ENCODE results near the gene CFAP65. TPM values are rescaled to one million over a fixed set of nuclear protein-coding genes. Genes with fewer than 3 reads are reported as not detected.
A peak's percentile ranks its signal among the peaks of the same experiment; 100 is the strongest.

CFAP65 gene
- total and polyA plus RNA-seq, 2 of the 13 experiments (the other 11 are each of a cell fraction or from before 2014, with no cell fraction given), result 0.05 TPM; not detected in 1

DNA sequence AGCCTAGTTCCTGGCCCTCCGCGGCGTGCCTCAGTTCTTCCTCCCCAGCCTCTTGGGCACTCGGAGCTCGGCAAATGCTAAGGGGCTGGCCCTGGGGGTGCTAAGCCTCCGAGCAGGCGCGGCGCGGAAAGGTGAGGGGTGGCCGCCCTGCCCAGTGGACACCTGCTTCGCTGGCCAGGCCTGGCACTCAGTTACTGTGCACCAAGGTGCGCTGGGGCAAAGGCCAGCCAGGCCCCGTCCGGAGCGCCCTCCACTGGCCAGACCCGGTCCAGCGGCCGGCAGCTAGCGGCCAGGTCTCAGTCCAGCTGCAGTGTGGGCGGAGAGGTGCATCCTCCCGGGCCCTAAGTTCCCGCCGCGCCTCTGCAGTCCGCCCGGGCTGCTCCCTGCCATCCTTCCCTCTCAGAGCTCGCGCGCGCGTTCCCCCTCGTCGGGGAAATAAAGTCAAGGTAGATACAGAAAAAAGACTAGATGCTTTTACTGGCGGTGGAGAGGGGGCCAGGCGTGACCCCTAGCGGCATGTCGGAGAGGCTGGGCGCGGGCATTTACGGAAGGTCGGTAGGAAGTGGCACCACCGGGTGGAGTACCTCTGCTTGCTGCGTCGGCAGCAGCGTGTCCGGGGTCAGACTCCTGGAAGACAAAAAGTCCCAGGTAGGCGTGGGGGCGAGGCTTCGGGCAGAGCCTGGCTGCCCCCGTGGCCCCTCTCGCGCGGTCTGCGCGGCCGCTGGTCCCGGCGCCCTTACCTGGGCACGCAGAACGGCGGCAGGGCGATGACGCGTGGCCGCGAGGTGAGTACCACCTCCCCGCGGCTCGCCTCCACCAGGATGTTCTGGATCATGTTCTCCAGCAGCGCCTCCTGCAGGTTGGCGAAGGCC is 38.7 kb downstream of the CFAP65 start (continued):
- TF ChIP-seq, protein P1, sequence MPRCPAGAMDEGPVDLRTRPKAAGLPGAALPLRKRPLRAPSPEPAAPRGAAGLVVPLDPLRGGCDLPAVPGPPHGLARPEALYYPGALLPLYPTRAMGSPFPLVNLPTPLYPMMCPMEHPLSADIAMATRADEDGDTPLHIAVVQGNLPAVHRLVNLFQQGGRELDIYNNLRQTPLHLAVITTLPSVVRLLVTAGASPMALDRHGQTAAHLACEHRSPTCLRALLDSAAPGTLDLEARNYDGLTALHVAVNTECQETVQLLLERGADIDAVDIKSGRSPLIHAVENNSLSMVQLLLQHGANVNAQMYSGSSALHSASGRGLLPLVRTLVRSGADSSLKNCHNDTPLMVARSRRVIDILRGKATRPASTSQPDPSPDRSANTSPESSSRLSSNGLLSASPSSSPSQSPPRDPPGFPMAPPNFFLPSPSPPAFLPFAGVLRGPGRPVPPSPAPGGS (CRISPR knock-in tag; IDR thresholded peaks at IDR 0.05), result no peak; the same call in 1 of the 2 replicates
- TF ChIP-seq CEBPG (CRISPR knock-in tag; IDR thresholded peaks at IDR 0.05) (no peak), SUZ12 (IDR thresholded peaks at IDR 0.05; ENCODE audit: low read depth, low read length) (0 out of 2 replicates have a peak, but pooled peaks have one; percentile 9), ARNTL (CRISPR knock-in tag; IDR thresholded peaks at IDR 0.05) (0 out of 2 replicates have a peak, but pooled peaks have one; percentile 33), SRSF1 (optimal IDR thresholded peaks at IDR 0.05; ENCODE audit: low read depth, low read length) (no peak), ZNF564 (CRISPR knock-in tag; IDR thresholded peaks at IDR 0.05) (peak; percentile 67; the same call in 1 of the 2 replicates), RBM39 (IDR thresholded peaks at IDR 0.05; ENCODE audit: low read depth, low read length, poor library complexity, severe bottlenecking) (peak; percentile 28), NFKBIZ (CRISPR knock-in tag; IDR thresholded peaks at IDR 0.05) (no peak), ELF3 (CRISPR knock-in tag; IDR thresholded peaks at IDR 0.05) (peak; percentile 38; the same call in 1 of the 2 replicates), NR1H2 (CRISPR knock-in tag; IDR thresholded peaks at IDR 0.05; ENCODE audit: borderline replicate concordance, low read depth) (no peak), CENPT (CRISPR knock-in tag; IDR thresholded peaks at IDR 0.05; ENCODE audit: low read depth) (no peak), ZNF124 (CRISPR knock-in tag; IDR thresholded peaks at IDR 0.05) (no peak), CHCHD3 (CRISPR knock-in tag; IDR thresholded peaks at IDR 0.05) (0 out of 2 replicates have a peak, but pooled peaks have one; percentile 45)
- TF ChIP-seq, protein P2, sequence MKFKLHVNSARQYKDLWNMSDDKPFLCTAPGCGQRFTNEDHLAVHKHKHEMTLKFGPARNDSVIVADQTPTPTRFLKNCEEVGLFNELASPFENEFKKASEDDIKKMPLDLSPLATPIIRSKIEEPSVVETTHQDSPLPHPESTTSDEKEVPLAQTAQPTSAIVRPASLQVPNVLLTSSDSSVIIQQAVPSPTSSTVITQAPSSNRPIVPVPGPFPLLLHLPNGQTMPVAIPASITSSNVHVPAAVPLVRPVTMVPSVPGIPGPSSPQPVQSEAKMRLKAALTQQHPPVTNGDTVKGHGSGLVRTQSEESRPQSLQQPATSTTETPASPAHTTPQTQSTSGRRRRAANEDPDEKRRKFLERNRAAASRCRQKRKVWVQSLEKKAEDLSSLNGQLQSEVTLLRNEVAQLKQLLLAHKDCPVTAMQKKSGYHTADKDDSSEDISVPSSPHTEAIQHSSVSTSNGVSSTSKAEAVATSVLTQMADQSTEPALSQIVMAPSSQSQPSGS (CRISPR knock-in tag; IDR thresholded peaks at IDR 0.05), result 0 out of 2 replicates have a peak, but pooled peaks have one; percentile 12
- TF ChIP-seq, protein P3, sequence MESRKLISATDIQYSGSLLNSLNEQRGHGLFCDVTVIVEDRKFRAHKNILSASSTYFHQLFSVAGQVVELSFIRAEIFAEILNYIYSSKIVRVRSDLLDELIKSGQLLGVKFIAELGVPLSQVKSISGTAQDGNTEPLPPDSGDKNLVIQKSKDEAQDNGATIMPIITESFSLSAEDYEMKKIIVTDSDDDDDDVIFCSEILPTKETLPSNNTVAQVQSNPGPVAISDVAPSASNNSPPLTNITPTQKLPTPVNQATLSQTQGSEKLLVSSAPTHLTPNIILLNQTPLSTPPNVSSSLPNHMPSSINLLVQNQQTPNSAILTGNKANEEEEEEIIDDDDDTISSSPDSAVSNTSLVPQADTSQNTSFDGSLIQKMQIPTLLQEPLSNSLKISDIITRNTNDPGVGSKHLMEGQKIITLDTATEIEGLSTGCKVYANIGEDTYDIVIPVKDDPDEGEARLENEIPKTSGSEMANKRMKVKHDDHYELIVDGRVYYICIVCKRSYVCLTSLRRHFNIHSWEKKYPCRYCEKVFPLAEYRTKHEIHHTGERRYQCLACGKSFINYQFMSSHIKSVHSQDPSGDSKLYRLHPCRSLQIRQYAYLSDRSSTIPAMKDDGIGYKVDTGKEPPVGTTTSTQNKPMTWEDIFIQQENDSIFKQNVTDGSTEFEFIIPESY (CRISPR knock-in tag; IDR thresholded peaks at IDR 0.05), result peak; percentile 62; the same call in 1 of the 2 replicates
- TF ChIP-seq, protein P4, sequence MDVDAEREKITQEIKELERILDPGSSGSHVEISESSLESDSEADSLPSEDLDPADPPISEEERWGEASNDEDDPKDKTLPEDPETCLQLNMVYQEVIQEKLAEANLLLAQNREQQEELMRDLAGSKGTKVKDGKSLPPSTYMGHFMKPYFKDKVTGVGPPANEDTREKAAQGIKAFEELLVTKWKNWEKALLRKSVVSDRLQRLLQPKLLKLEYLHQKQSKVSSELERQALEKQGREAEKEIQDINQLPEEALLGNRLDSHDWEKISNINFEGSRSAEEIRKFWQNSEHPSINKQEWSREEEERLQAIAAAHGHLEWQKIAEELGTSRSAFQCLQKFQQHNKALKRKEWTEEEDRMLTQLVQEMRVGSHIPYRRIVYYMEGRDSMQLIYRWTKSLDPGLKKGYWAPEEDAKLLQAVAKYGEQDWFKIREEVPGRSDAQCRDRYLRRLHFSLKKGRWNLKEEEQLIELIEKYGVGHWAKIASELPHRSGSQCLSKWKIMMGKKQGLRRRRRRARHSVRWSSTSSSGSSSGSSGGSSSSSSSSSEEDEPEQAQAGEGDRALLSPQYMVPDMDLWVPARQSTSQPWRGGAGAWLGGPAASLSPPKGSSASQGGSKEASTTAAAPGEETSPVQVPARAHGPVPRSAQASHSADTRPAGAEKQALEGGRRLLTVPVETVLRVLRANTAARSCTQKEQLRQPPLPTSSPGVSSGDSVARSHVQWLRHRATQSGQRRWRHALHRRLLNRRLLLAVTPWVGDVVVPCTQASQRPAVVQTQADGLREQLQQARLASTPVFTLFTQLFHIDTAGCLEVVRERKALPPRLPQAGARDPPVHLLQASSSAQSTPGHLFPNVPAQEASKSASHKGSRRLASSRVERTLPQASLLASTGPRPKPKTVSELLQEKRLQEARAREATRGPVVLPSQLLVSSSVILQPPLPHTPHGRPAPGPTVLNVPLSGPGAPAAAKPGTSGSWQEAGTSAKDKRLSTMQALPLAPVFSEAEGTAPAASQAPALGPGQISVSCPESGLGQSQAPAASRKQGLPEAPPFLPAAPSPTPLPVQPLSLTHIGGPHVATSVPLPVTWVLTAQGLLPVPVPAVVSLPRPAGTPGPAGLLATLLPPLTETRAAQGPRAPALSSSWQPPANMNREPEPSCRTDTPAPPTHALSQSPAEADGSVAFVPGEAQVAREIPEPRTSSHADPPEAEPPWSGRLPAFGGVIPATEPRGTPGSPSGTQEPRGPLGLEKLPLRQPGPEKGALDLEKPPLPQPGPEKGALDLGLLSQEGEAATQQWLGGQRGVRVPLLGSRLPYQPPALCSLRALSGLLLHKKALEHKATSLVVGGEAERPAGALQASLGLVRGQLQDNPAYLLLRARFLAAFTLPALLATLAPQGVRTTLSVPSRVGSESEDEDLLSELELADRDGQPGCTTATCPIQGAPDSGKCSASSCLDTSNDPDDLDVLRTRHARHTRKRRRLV (CRISPR knock-in tag; IDR thresholded peaks at IDR 0.05), result no peak
- TF ChIP-seq, protein P5, sequence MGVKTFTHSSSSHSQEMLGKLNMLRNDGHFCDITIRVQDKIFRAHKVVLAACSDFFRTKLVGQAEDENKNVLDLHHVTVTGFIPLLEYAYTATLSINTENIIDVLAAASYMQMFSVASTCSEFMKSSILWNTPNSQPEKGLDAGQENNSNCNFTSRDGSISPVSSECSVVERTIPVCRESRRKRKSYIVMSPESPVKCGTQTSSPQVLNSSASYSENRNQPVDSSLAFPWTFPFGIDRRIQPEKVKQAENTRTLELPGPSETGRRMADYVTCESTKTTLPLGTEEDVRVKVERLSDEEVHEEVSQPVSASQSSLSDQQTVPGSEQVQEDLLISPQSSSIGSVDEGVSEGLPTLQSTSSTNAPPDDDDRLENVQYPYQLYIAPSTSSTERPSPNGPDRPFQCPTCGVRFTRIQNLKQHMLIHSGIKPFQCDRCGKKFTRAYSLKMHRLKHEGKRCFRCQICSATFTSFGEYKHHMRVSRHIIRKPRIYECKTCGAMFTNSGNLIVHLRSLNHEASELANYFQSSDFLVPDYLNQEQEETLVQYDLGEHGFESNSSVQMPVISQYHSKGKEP (CRISPR knock-in tag; IDR thresholded peaks at IDR 0.05), result 0 out of 2 replicates have a peak, but pooled peaks have one; percentile 74

All from HepG2 (cell line).